AG04449 (cell line): Measurements from ENCODE around the gene PLA2G5.

Source experiments
- CTCF ChIA-PET: fragments of 350-600 bp; formaldehyde crosslinking; extraction: SDS; loops from one replicate; lab custom pipeline; 2021; ENCODE audit warnings: antibody characterized with exemption; lab: Yijun Ruan, JAX
- POLR2A ChIA-PET: fragments of 400-600, 350-600 bp; formaldehyde crosslinking; extraction: SDS; loops from one replicate; lab custom pipeline; 2020; ENCODE audit warnings: antibody characterized with exemption, inconsistent platforms; lab: Yijun Ruan, JAX
- DNase-seq: peaks from one replicate; pipeline ENCODE4 v3.0.0-alpha.2; 2010; ENCODE audit warnings: low read depth, low spot score
- H3K4me3 ChIP-seq: 2 replicates; pipeline ENCODE4 v1.5.1; 2011; ENCODE audit warnings: low read depth, mild to moderate bottlenecking, control low read depth, low read length
- CTCF ChIP-seq: IDR thresholded peaks from one replicate; pipeline ENCODE4 v1.5.1; 2011; ENCODE audit warnings: mild to moderate bottlenecking, moderate library complexity, low read length, control low read depth, inconsistent platforms; ENCODE audit not compliant: insufficient read depth; ENCODE audit errors: missing control alignments

Gene PLA2G5

GRCh38 chr1:20076710-20077461 lies 6.9 kb downstream of the PLA2G5 start:
- ChIA-PET CTCF (interaction anchor here (0.7 kb wide), 1 partner anchor 14 kb away, joined by 3 read pairs; no protein-coding TSS in a partner anchor), POLR2A (no interaction called here)
- no peak overlapping the region for H3K4me3 ChIP-seq
- DNase-seq: no peak
- TF ChIP-seq CTCF: no peak

- CTCF ChIA-PET: interaction anchor here (0.6 to 1.4 kb wide), 2 partner anchors 15 to 151 kb away, joined by 3 read pairs; no protein-coding TSS in a partner anchor
- POLR2A ChIA-PET: no interaction called here
Measured at GRCh38 chr1:20078171-20078651, 8.2 kb downstream of the PLA2G5 start.

GRCh38 chr1:20078711-20079110 lies 8.7 kb downstream of the PLA2G5 start:
- POLR2A ChIA-PET: interaction anchor here (0.6 kb wide), 1 partner anchor 163 kb away, joined by 3 read pairs; no protein-coding TSS in a partner anchor
- TF ChIP-seq CTCF: no peak
- CTCF ChIA-PET: interaction anchor here (1.4 kb wide), 1 partner anchor 16 kb away, joined by 3 read pairs; no protein-coding TSS in a partner anchor
- no peak for DNase-seq
- no peak overlapping the region for H3K4me3 ChIP-seq

More at GRCh38 chr1:20078171-20078651, 8.2 kb downstream of the PLA2G5 start:
- no peak for TF ChIP-seq CTCF
- no peak for DNase-seq
- no peak overlapping the region for H3K4me3 ChIP-seq

GRCh38 chr1:20079661-20080305 lies 9.8 kb downstream of the PLA2G5 start:
- ChIA-PET POLR2A (interaction anchor here (0.6 kb wide), 1 partner anchor 164 kb away, joined by 3 read pairs; no protein-coding TSS in a partner anchor), CTCF (interaction anchor here (1.4 kb wide), 1 partner anchor 17 kb away, joined by 3 read pairs; no protein-coding TSS in a partner anchor)
- no peak overlapping the region for H3K4me3 ChIP-seq
- TF ChIP-seq CTCF: no peak
- DNase-seq: no peak

GRCh38 chr1:20080441-20081352 lies 10.7 kb downstream of the PLA2G5 start:
- ChIA-PET CTCF (interaction anchor here (1.2 kb wide), 1 partner anchor 19 kb away, joined by 3 read pairs; no protein-coding TSS in a partner anchor), POLR2A (no interaction called here)
- no peak overlapping the region for H3K4me3 ChIP-seq

More at GRCh38 chr1:20080441-20081352, 10.7 kb downstream of the PLA2G5 start:
- no peak for TF ChIP-seq CTCF
- DNase-seq: no peak
